COR-L47 (cell line): ENCODE measurements around the gene LCA5L.

Experiments used
- DNase-seq: peaks from one replicate; lab custom pipeline; 2025; lab: John Stamatoyannopoulos, UW

Gene LCA5L

GRCh38 chr21:39445321-39446269 is at the start of gene LCA5L:
Gene LCA5L, minus strand, starts transcription at chr21:39445778. Its CDS starts 17,285 bp downstream, at chr21:39428493.
- peak; percentile 84 for DNase-seq

- DNase-seq: no peak
Observed at GRCh38 chr21:39489380-39489924, 43.9 kb upstream of the LCA5L start.

DNA sequence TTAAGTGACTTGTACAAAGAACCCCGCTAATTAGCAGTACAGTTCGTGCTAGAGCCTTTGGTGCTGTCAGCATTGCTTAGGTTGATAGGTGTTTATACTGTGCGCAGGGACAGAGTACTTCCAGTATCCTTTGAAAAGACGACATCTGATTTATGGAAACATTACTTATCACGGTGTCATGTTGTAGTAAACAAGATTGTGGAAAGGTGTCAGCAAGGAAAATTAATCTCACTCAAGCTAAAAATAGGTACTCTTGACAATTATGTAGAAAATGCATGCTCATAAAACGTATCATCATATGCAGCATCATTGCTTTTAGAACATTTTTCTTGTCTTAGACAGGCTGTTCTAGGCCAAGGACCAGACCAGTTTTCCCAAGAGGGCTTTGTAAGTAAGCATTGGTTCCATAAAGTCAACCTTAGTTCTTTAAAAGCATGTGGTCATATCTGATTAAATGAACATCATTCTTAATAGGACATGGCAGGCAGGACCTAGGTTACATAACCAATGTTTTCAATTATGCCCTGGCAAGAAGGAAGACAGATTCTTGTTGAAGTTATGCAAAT is 39.2 kb upstream of the LCA5L start:
- no peak for DNase-seq

- DNase-seq: no peak
Observed at GRCh38 chr21:39483917-39484316, 38.3 kb upstream of the LCA5L start.

DNA sequence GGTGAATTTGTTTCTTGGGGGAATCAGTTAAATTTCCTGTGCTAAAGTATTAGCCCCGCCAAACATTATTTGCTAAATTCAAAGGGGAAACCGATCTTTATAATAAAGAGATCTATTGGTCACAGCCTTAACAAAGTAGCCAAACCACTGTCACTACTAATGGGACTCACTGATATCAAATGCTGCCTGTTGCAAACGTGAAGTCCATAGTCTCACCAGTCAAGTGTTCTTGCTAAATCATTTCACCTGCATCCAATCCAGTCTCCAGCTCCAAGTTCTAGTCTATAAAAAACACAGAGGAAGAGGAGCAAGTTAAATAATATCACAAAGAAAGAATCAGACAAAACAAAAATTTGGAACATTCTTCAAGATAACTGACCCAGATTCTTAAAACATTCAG is 36.3 kb upstream of the LCA5L start:
- no peak for DNase-seq

DNA sequence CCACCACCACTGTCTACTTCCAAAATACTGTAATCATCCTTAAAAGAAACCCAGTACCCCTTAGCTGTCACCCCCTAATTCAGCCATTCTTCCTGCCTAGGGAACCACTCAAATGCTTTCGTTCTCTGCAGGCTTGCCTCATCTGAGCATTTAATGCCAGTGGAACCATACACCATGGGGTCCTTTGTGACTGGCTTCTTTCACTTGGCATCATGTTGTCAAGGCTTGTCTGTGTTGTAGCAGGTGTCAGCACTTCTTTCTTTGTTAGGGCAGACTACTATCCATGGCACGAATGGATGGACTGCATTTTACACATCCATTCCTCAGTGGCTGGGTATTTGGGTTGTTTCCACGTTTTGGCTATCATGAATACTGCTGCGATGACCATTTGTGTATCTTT is 34.7 kb upstream of the LCA5L start:
- no peak for DNase-seq

- no peak for DNase-seq
Observed at GRCh38 chr21:39479814-39480182, 34.2 kb upstream of the LCA5L start.

DNA sequence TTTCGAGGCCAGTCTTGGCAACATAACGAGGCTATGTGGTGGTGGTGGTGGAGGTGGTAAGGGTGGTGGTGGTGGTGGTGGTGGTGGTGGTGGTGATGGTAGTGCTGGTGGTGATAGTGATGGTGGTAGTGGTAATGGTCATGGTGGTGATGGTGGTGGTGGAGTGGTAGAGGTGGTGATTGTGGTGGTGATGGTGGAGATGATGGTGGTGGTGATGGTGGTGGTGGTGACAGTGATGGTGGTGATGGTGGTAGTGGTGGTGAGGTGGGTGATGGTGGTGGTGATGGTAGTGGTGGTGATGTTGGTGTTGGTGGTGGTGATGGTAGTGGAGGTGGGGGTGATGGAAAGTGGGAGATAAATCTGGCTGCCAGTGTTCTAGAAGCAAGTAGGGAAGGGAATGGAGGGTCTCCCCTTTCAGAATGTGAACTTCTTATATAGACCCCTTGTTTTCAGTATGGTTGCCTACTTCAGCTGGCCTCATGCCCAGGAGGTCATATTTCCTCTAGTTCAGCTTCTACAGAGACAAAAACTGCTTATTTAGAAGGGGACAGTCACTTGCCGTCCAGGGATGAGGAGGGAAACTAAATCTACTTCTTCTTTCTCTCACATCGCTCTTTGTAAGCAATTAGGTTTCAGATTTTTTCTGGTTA is 33.7 kb upstream of the LCA5L start:
- no peak for DNase-seq

DNA sequence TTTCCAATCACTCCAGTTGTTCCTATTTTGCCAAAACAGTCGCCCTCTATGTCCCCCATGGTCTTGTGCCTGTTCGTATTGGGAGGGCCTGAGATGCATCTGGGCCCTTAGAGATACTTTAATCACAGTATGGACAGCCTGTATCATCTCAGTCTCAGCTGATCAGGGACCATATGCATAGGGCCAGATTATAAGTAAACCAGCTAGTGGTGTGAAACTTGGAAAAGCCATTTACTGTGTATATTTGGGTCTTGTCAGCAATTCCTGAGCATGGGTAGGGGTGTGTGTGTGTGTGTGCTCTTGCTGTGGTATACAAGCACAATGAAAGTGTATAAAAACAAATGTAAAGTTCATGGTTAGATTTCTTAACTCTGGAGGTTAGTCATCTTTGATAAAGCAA is 29.0 kb upstream of the LCA5L start:
- DNase-seq: no peak

DNA sequence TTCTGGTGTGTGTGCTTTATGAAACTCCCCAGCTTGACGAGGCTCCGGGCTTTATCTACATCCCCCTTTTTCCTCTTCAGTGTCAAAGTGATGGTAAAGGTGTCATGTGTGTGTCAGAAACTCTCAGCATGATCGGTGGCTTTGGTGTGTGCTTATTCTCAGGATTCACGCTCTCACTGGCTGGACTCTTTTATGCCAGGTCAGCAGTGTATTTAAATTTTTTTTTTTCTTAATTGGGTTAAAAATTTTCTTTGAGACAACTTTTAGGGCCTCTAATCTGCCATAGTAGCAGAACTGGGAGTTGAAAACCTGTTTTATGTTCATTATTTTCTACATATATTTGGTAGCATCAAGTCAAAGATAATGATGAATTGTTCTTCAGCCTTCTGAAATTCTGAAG is 27.2 kb upstream of the LCA5L start:
- no peak for DNase-seq

- DNase-seq: no peak
Observed at GRCh38 chr21:39471598-39471997, 26.0 kb upstream of the LCA5L start.

GRCh38 chr21:39468559-39468958 is 23.0 kb upstream of the LCA5L start:
- DNase-seq: no peak

- no peak for DNase-seq
Observed at GRCh38 chr21:39467746-39468145, 22.2 kb upstream of the LCA5L start.

GRCh38 chr21:39466584-39466983 is 21.0 kb upstream of the LCA5L start:
- DNase-seq: no peak

- DNase-seq: no peak
Observed at GRCh38 chr21:39463308-39463707, 17.7 kb upstream of the LCA5L start.

- DNase-seq: no peak
Observed at GRCh38 chr21:39461419-39461818, 15.8 kb upstream of the LCA5L start.

DNA sequence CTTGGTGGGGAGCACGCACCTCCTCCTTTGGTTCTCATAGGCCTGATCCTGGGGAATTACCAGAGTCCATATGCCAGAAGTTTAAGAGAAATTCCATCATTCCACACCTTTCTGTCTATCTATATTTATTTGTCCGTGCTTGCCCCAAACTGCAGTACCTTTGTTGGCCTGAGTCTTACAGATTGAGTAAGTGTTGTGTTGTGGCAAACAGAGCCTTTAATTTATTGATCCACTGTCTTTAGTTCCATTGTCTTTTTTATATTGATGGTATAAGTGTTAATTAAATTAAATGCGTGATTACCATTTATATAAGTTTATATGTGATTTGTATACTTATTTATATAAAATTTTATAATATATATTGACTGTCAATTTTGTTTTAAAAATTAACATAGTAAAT is 11.1 kb upstream of the LCA5L start:
- no peak for DNase-seq

DNA sequence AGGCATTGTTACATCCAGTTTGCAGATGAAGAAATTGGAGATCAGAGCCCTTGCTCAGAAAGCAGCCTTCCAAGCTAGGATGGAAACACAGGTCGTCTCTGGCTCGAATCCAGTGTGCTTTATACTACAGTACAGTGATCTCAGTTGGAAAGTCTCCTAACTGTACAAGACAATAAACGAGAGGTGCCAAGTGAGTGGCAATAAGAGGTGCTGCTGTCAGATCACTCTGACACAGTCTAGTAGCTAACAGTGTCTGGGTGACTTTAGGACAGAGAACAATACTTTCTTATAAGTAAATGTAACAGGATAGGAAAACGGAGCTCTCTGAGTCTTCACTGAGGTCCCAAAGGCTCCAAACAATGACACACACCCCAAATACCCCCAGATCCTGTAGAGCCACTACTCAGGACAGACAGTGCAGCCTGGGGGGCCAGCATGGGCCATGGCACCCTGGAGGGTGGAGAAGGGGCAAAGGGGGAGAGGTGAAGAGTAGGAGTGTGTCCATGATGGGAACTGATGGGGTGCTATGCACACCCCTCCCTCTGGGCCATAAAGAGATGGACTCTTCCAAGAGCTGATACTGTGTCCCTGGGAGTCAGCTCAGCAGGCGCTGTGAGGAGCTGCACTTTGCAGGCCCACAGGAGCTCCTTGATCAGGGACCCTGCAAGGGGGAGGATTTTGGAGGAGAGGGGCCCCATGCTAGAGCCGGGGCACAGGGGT is 9.5 kb upstream of the LCA5L start:
- DNase-seq: no peak

DNA sequence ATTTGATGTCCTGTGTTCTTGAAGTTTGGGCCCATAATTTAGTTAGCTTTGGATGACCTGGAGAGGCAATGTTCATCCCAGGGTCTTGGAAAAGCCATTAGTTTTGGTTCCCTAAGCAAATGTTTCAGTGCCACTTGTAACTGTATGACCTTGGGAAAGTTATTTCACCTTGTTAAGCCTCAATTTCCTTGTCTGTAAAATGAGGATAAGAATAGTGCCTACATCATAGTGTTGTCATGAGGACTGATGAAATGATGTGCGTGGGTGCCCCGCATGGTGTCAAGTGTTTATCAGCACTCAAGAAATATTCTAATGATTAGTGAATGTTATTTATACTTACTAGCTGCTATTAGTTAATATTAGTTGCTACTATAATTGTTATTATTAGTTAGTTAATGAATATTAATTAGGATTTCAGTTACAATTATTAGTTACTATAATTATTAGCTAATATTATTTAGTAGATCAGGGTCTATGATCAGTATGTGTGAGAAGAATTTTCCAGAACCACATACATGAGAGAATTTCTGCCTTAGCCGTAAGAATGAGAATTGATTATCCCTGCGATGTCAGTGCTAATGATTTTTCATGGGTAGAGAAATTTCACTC is 8.1 kb upstream of the LCA5L start:
- no peak for DNase-seq

GRCh38 chr21:39452970-39453342 is 7.4 kb upstream of the LCA5L start:
- no peak for DNase-seq

- DNase-seq: no peak
Observed at GRCh38 chr21:39452207-39452969, 6.8 kb upstream of the LCA5L start.
